PC-3 (cell line): ENCODE measurements around the gene CD4. TPM values are rescaled to one million over a fixed set of nuclear protein-coding genes. Genes with fewer than 3 reads are reported as not detected.

Source experiments
- ATAC-seq: fragments of 200-7000 bp; cut with Tn5 transposase; 2 replicates; pipeline ENCODE4 v1.9.1; 2020; ENCODE audit warnings: mild to moderate bottlenecking, moderate library complexity
- BruUV-seq: library from RNA; stranded (reverse); fragments of 400-500 nt; replicated peaks from 2 replicates; lab custom pipeline; 2021; lab: Mats Ljungman, UMichigan
- CTCF ChIA-PET: fragments of 300-600 bp; sonication (Branson Sonifier 250); formaldehyde crosslinking; loops from one replicate; lab custom pipeline; 2022; ENCODE audit warnings: antibody characterized with exemption; lab: Charles Lee
- POLR2A ChIA-PET: fragments of 300-600 bp; sonication (Branson Sonifier 250); formaldehyde crosslinking; loops from one replicate; lab custom pipeline; 2022; ENCODE audit warnings: antibody characterized with exemption; ENCODE audit not compliant: unreplicated experiment; lab: Charles Lee
- DNase-seq: peaks from one replicate; pipeline ENCODE4 v3.0.0-alpha.2; 2015
- H2AFZ ChIP-seq: fragments of 300-600 bp; sonication (generic); 2 replicates; pipeline ENCODE4 v1.6.0; 2016; ENCODE audit warnings: antibody characterized with exemption, low read length
- H3F3A ChIP-seq: fragments of 300-600 bp; sonication (generic); one replicate; pipeline ENCODE4 v1.6.0; 2017; ENCODE audit warnings: antibody characterized with exemption, low read length, control low read depth, mild to moderate bottlenecking; ENCODE audit not compliant: unreplicated experiment
- H3K27ac ChIP-seq: fragments of 300-600 bp; sonication (generic); 2 replicates; pipeline ENCODE4 v1.5.1; 2016; ENCODE audit warnings: mild to moderate bottlenecking, low read length
- H3K27me3 ChIP-seq: fragments of 300-600 bp; sonication (generic); 2 replicates; pipeline ENCODE4 v1.6.1; 2016; ENCODE audit warnings: low read length, mixed read lengths
- H3K36me3 ChIP-seq: fragments of 300-600 bp; sonication (generic); 2 replicates; pipeline ENCODE4 v1.6.1; 2016; ENCODE audit warnings: low read depth, mixed run types, low read length, mixed read lengths
- H3K4me1 ChIP-seq: fragments of 300-600 bp; sonication (generic); 2 replicates; pipeline ENCODE4 v1.5.1; 2016; ENCODE audit warnings: low read length; ENCODE audit not compliant: insufficient read depth
- H3K4me2 ChIP-seq: fragments of 300-600 bp; sonication (generic); 2 replicates; pipeline ENCODE4 v1.6.0; 2016; ENCODE audit warnings: low read length
- H3K4me3 ChIP-seq: fragments of 300-600 bp; sonication (generic); 2 replicates; pipeline ENCODE4 v1.5.1; 2016; ENCODE audit warnings: mild to moderate bottlenecking, low read length, mixed read lengths
- H3K79me2 ChIP-seq: fragments of 300-600 bp; sonication (generic); 2 replicates; pipeline ENCODE4 v1.6.1; 2017; ENCODE audit warnings: low read length, mixed read lengths
- H3K9ac ChIP-seq: fragments of 300-600 bp; sonication (generic); 2 replicates; pipeline ENCODE4 v1.6.0; 2016; ENCODE audit warnings: mild to moderate bottlenecking, low read length
- H3K9me2 ChIP-seq: fragments of 300-600 bp; sonication (generic); replicated peaks from 2 replicates; pipeline ENCODE4 v1.6.1; 2016; ENCODE audit warnings: mixed run types, low read length, mixed read lengths
- H3K9me3 ChIP-seq: fragments of 300-600 bp; sonication (generic); 2 replicates; pipeline ENCODE4 v1.6.1; 2016; ENCODE audit warnings: low read length, mixed read lengths
- H4K20me1 ChIP-seq: fragments of 300-600 bp; sonication (generic); 2 replicates; pipeline ENCODE4 v1.6.1; 2016; ENCODE audit warnings: low read length, mixed read lengths
- EZH2 ChIP-seq: fragments of 300-600 bp; sonication (generic); IDR thresholded peaks from one replicate; pipeline ENCODE4 v1.6.1; 2017; ENCODE audit warnings: antibody characterized with exemption, mild to moderate bottlenecking, low read length; ENCODE audit not compliant: unreplicated experiment
- EZH2phosphoT487 ChIP-seq: fragments of 300-600 bp; sonication (generic); IDR thresholded peaks from 2 replicates; pipeline ENCODE4 v1.6.1; 2018; ENCODE audit warnings: mild to moderate bottlenecking, antibody characterized with exemption, low read length, borderline replicate concordance
- intact Hi-C: fragments of 100-400 bp; cut with micrococcal nuclease; formaldehyde crosslinking; loops from 2 replicates; pipeline ENCODE4 v1.9.0; 2023
- total RNA-seq: library from RNA; depleted of rRNA; stranded (reverse); fragments of >200 nt; gene quantifications from 2 replicates; pipeline ENCODE4 v1.2.3, GENCODE V29; 2014
- TF ChIP-seq, protein P1 (sequence below): fragments of 300-600 bp; sonication (generic); conservative IDR thresholded peaks from 2 replicates; pipeline ENCODE4 v1.5.1; 2017; ENCODE audit warnings: antibody characterized with exemption, low read depth, mild to moderate bottlenecking, low read length

Gene CD4
- total RNA-seq, 1 experiment from 2014 or later, result not detected

- Histone ChIP-seq H3K79me2 (peaks cover 15% of the 10 kb centered on the region), H3K9me3 (no peaks in the 10 kb centered on the region), H3K4me2 (no peak overlapping the region), H2AFZ (no peak overlapping the region), H3K9me2 (no peaks in the 10 kb centered on the region), H3K9ac (no peak overlapping the region), H3K4me1 (peaks cover 11% of the 10 kb centered on the region), H4K20me1 (no peaks in the 10 kb centered on the region; the same call in 1 of the 2 replicates), H3K36me3 (no peaks in the 10 kb centered on the region), H3K4me3 (no peak overlapping the region), H3K27me3 (no peaks in the 10 kb centered on the region), H3F3A (no peaks in the 10 kb centered on the region), H3K27ac (no peak overlapping the region)
- BruUV-seq, result no TSS peak
- no peak for ATAC-seq
- POLR2A ChIA-PET, result interaction anchor here (0.6 kb wide), 1 partner anchor 39 kb away, joined by 3 read pairs; no protein-coding TSS in a partner anchor
- TF ChIP-seq, protein P1, sequence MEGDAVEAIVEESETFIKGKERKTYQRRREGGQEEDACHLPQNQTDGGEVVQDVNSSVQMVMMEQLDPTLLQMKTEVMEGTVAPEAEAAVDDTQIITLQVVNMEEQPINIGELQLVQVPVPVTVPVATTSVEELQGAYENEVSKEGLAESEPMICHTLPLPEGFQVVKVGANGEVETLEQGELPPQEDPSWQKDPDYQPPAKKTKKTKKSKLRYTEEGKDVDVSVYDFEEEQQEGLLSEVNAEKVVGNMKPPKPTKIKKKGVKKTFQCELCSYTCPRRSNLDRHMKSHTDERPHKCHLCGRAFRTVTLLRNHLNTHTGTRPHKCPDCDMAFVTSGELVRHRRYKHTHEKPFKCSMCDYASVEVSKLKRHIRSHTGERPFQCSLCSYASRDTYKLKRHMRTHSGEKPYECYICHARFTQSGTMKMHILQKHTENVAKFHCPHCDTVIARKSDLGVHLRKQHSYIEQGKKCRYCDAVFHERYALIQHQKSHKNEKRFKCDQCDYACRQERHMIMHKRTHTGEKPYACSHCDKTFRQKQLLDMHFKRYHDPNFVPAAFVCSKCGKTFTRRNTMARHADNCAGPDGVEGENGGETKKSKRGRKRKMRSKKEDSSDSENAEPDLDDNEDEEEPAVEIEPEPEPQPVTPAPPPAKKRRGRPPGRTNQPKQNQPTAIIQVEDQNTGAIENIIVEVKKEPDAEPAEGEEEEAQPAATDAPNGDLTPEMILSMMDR, result no peak
- no peak for TF ChIP-seq EZH2phosphoT487
- no peak for TF ChIP-seq EZH2
- CTCF ChIA-PET, result interaction anchor here (1.0 kb wide), 1 partner anchor 20 kb away, joined by 3 read pairs; the partner anchor contains the start of gene MLF2
- intact Hi-C loops, result no loop called here
- no peak for DNase-seq
Observed at GRCh38 chr12:6772726-6773589, 16.4 kb upstream of the CD4 start.

- Histone ChIP-seq H3K4me2 (no peak overlapping the region), H3K4me3 (no peak overlapping the region), H3K27ac (no peak overlapping the region), H3K9me3 (no peaks in the 10 kb centered on the region), H4K20me1 (no peaks in the 10 kb centered on the region; the same call in 1 of the 2 replicates), H3K36me3 (no peaks in the 10 kb centered on the region), H3K4me1 (peaks cover 7% of the 10 kb centered on the region), H3K79me2 (peaks cover 7% of the 10 kb centered on the region), H3K9ac (no peak overlapping the region), H3F3A (no peaks in the 10 kb centered on the region), H3K27me3 (no peaks in the 10 kb centered on the region), H2AFZ (no peak overlapping the region), H3K9me2 (no peaks in the 10 kb centered on the region)
- no TSS peak for BruUV-seq
- TF ChIP-seq, protein P1, result no peak
- TF ChIP-seq EZH2, result no peak
- TF ChIP-seq EZH2phosphoT487, result no peak
- CTCF ChIA-PET, result no interaction called here
- ATAC-seq (no peak), DNase-seq (no peak)
- POLR2A ChIA-PET, result interaction anchor here (0.6 kb wide), 1 partner anchor 40 kb away, joined by 3 read pairs; no protein-coding TSS in a partner anchor
- intact Hi-C loops, result no loop called here
Observed at GRCh38 chr12:6773590-6774351, 15.6 kb upstream of the CD4 start.
